ENCODE measurements around the gene LIPG. TPM values are rescaled to one million over a fixed set of nuclear protein-coding genes. Genes with fewer than 3 reads are reported as not detected.
"Not testable (repeated sequence)": the region's sequence is repeated elsewhere in the genome, so short reads cannot be mapped to it uniquely, and the experiment has no call there.

LIPG gene
- total RNA-seq, 1 donor from 2014 or later: 10.2 TPM

DNA sequence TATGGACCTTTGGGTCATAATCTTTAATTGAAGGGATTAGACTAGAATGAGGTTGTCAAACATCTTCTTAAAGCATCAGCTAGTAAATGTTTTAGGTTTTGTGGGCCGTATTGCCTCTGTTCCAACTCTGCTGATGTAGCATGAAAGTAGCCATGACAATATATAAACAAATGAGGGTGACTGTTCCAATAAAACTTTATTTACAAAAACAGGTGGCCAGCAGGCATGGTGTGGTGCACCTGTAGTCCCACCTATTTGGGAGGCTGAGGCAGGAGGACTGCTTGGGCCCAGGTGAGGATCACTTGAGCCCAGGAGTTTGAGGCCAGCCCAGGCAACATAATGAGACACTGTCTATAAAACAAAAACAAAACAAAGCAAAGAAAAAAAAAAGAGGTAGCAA, 18.4 kb downstream of the LIPG start:
- Histone ChIP-seq H3K27ac (no peak overlapping the region), H3K36me3 (no peaks in the 10 kb centered on the region), H3K4me3 (no peak overlapping the region), H3K27me3 (no peaks in the 10 kb centered on the region), H3K9me3 (no peaks in the 10 kb centered on the region), H3K4me1 (no peaks in the 10 kb centered on the region)
- intact Hi-C loops (cut with DNase I): no loop called here
- ATAC-seq (no peak), DNase-seq (no peak)
- TF ChIP-seq, protein P1, sequence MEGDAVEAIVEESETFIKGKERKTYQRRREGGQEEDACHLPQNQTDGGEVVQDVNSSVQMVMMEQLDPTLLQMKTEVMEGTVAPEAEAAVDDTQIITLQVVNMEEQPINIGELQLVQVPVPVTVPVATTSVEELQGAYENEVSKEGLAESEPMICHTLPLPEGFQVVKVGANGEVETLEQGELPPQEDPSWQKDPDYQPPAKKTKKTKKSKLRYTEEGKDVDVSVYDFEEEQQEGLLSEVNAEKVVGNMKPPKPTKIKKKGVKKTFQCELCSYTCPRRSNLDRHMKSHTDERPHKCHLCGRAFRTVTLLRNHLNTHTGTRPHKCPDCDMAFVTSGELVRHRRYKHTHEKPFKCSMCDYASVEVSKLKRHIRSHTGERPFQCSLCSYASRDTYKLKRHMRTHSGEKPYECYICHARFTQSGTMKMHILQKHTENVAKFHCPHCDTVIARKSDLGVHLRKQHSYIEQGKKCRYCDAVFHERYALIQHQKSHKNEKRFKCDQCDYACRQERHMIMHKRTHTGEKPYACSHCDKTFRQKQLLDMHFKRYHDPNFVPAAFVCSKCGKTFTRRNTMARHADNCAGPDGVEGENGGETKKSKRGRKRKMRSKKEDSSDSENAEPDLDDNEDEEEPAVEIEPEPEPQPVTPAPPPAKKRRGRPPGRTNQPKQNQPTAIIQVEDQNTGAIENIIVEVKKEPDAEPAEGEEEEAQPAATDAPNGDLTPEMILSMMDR (IDR thresholded peaks at IDR 0.05): no peak

DNA sequence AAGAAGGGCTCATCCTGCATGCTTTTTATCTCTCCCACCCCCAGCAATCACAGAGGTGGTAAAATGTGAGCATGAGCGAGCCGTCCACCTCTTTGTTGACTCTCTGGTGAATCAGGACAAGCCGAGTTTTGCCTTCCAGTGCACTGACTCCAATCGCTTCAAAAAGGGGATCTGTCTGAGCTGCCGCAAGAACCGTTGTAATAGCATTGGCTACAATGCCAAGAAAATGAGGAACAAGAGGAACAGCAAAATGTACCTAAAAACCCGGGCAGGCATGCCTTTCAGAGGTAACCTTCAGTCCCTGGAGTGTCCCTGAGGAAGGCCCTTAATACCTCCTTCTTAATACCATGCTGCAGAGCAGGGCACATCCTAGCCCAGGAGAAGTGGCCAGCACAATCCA, 19.5 kb downstream of the LIPG start:
- H3K4me1 ChIP-seq: no peaks in the 10 kb centered on the region
- DNase-seq (no peak), ATAC-seq (no peak)
- TF ChIP-seq, protein P1 (IDR thresholded peaks at IDR 0.05): no peak
- intact Hi-C loops (cut with DNase I): no loop called here
- H3K36me3 ChIP-seq: no peaks in the 10 kb centered on the region
- no peaks in the 10 kb centered on the region for H3K9me3 ChIP-seq
- no peak overlapping the region for H3K4me3 ChIP-seq
- no peak overlapping the region for H3K27ac ChIP-seq
- no peaks in the 10 kb centered on the region for H3K27me3 ChIP-seq

DNA sequence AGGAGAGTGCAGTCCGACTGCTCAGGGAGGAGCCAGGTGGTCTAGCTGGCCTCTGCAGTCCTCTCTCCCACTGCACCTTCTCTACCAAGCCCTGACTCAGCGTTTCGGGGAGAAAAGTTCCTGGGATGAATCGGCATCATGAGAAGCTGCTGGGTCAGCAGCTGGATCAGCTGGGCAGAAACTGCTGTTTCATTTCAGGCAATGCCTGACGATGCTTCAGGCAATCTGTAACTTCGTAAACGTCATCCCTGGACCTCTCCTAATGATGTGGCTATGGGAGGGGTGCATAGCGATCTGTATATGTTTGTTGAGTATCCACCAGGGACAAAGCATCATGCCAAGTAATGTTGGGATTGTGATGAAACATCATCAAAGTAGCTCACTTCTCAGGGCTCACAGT, 20.7 kb downstream of the LIPG start:
- no peaks in the 10 kb centered on the region for H3K27me3 ChIP-seq
- DNase-seq (no peak), ATAC-seq (no peak)
- intact Hi-C loops (cut with DNase I): no loop called here
- no peak overlapping the region for H3K27ac ChIP-seq
- no peaks in the 10 kb centered on the region for H3K4me1 ChIP-seq
- no peaks in the 10 kb centered on the region for H3K36me3 ChIP-seq
- no peaks in the 10 kb centered on the region for H3K9me3 ChIP-seq
- no peak overlapping the region for H3K4me3 ChIP-seq
- TF ChIP-seq, protein P1 (IDR thresholded peaks at IDR 0.05): no peak

DNA sequence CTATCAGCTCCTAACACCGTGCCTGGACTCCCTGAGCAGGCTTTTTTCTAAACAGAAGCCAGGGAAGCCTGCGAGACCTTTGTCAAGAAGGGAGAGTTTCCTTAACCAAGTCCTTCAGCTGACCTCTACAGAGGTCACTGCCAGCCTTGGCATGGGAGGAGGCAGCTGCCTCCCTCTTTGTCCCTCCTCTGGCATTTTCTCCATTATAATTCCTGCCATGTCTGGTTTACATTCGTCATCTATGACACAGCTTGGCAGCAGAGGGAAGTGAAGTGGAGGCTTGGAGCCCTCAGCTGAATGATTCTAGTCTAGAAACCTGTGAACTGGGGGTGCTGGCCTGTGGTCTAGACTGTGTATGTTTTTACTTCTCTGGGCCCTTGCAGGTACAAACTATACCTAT, 22.5 kb downstream of the LIPG start:
- intact Hi-C loops (cut with DNase I): no loop called here
- DNase-seq (no peak), ATAC-seq (no peak)

DNA sequence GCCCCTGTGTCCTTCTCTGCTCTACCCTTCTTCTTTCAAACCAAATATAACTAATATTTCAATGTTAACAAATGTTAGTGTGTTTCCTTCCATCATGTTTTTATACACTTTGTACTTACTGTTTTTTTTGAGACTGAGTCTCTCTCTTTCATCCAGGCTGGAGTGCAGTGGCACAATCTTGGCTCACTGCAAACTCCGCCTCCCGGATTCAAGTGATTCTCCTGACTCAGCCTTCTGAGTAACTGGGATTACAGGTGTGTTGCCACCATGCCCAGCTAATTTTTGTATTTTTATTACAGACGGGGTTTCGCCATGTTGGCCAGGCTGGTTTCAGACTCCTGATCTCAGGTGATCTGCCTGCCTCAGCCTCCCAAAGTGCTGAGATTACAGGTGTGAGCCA, 23.1 kb downstream of the LIPG start:
- H3K36me3 ChIP-seq; H3K27me3 ChIP-seq; H3K27ac ChIP-seq; intact Hi-C loops (cut with DNase I); ATAC-seq; DNase-seq; H3K4me3 ChIP-seq; H3K4me1 ChIP-seq; H3K9me3 ChIP-seq: not testable (repeated sequence)

More for the DNA sequence above, 22.5 kb downstream of the LIPG start:
- TF ChIP-seq, protein P1 (IDR thresholded peaks at IDR 0.05): no peak
- Histone ChIP-seq H3K36me3 (no peaks in the 10 kb centered on the region), H3K27ac (no peak overlapping the region), H3K4me3 (no peak overlapping the region), H3K9me3 (no peaks in the 10 kb centered on the region), H3K27me3 (no peaks in the 10 kb centered on the region), H3K4me1 (no peaks in the 10 kb centered on the region)

DNA sequence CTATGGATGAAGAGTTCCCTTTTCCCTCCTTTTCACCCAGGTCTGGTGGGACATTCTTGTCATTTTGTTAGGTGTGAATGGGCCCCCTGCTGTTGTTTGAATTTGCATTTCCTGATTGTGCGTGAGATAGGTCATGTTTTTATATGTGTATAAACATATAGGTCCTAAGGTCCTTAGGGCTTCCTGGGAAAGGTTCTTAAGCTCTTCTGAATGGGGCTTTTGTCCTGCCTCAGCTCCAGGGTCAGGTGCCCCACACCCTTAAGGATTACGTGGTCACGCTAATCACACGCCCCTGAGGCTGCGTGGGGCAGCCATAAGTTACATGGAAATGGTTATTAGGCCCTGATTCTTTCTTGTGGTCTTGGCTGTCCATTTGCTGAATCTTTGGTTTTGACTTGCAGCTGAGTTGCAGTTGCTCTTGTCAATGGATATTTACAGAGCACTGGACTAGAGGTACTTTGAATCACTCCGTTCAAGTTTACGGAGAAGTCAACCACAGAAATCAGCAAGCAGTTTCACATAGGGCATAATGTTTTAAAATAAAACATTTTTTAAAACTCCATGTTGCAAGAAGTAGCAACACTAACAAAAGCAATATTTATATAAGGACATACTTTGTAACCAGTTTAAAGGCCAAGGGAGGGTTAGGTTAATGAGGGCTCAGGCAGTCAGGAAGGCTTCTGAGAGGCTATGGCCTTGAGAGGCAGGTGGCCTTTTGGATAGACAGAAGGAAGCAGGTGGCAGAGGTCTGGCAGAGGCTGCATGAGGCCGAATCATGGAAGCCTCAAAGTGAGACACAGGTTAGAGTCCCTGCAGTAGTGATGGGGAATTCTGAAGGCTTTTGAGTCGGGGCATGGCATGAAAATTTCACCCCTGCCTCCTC, 24.2 kb downstream of the LIPG start:
- ATAC-seq: no peak
- Histone ChIP-seq H3K4me3 (no peak overlapping the region), H3K36me3 (no peaks in the 10 kb centered on the region), H3K27me3 (no peaks in the 10 kb centered on the region), H3K9me3 (no peaks in the 10 kb centered on the region), H3K27ac (no peak overlapping the region), H3K4me1 (no peaks in the 10 kb centered on the region)
- DNase-seq: no peak
- intact Hi-C loops (cut with DNase I): no loop called here
- TF ChIP-seq, protein P1 (IDR thresholded peaks at IDR 0.05): no peak

All from upper lobe of right lung (tissue), 1 donor.